Measurements from ENCODE around the gene TTL. TPM values are rescaled to one million over a fixed set of nuclear protein-coding genes. Genes with fewer than 3 reads are reported as not detected.
"Not testable (repeated sequence)": the region's sequence is repeated elsewhere in the genome, so short reads cannot be mapped to it uniquely, and the experiment has no call there.

Gene TTL
- 1.3 TPM for polyA plus RNA-seq

- peaks cover 2% of the 10 kb centered on the region for H3K36me3 Mint-ChIP-seq
- no peaks in the 10 kb centered on the region for H3K9me3 Mint-ChIP-seq
- peak within 1 kb of the TSS; percentile 97 to 99 (median 98) for H3K4me3 Mint-ChIP-seq
- peak within 1 kb of the TSS; percentile 89 to 99 (median 98) for H3K27ac Mint-ChIP-seq
- peaks cover 2% of the 10 kb centered on the region for H3K27me3 Mint-ChIP-seq
- peaks cover 12 to 23% (median 22%) of the 10 kb centered on the region in 3 donors for H3K4me1 Mint-ChIP-seq
Observed at GRCh38 chr2:112481528-112482233, at the start of gene TTL. TSS of gene TTL (plus strand) at chr2:112482156. CDS start at chr2:112482345, 189 bp downstream.

GRCh38 chr2:112432390-112432734 lies 49.6 kb upstream of the TTL start:
- Mint-ChIP-seq H3K27ac (peak overlapping the region in 1 of 3 donors; percentile 75), H3K4me3 (peak overlapping the region; percentile 79 to 90 (median 86)), H3K4me1 (peaks cover 6 to 11% (median 7%) of the 10 kb centered on the region in 3 donors)
- not testable (repeated sequence) for H3K9me3 Mint-ChIP-seq, H3K27me3 Mint-ChIP-seq, H3K36me3 Mint-ChIP-seq

DNA sequence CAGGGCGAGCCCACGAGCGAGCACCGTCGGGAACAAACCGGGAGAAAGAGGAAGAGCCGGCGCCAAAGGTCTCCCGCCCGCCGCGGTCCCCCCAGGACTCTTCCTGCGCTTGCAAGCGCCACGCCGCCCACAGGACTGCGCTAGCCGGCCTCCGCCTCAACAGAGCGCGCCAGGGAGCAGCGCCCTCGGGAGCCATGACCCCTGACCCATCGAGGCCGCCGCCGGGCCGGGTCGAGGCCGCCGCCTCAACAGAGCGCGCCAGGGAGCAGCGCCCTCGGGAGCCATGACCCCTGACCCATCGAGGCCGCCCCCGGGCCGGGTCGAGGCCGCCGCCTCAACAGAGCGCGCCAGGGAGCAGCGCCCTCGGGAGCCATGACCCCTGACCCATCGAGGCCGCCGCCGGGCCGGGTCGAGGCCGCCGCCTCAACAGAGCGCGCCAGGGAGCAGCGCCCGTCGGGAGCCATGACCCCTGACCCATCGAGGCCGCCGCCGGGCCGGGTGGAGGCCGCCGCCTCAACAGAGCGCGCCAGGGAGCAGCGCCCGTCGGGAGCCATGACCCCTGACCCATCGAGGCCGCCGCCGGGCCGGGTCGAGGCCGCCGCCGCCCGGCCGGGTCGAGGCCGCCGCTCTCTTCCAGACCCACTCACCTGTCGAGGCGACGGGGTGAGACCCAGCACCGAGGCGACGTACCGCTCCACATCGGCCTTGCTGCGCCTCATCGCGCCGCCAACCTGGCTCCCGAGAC lies 49.0 kb upstream of the TTL start:
- not testable (repeated sequence) for H3K36me3 Mint-ChIP-seq, H3K27me3 Mint-ChIP-seq, H3K9me3 Mint-ChIP-seq
- H3K27ac Mint-ChIP-seq: peak overlapping the region in 2 of 3 donors; percentile 73 to 75
- peaks cover 6 to 11% (median 7%) of the 10 kb centered on the region in 3 donors for H3K4me1 Mint-ChIP-seq
- H3K4me3 Mint-ChIP-seq: peak overlapping the region; percentile 79 to 90 (median 86)

DNA sequence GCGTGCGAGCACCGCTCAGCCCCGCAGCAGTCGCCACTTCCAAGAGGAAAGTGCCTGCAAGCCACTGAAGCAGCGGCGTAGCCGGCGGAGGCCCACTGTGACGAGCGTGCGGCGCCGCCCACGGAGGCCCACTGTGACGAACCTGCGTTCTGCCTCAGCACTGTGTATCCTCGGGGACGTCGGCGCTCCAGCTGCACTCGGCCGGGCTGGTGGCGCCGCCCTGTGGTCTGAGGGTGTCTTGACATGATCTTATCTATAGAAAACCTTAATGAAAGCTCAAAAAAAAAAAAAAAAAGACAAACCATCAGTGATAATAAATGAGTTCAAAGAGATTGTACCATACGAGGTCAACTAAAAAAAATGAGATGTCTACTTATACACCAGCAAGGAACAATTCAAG lies 48.5 kb upstream of the TTL start, which contains the start of gene RGPD8:
Gene RGPD8 (minus strand): TSS at position 166 of the 400 bp plus-strand sequence. CDS start 192 bp downstream, outside the sequence.
- Mint-ChIP-seq H3K4me3 (peak within 1 kb of the TSS; percentile 79 to 90 (median 86)), H3K27ac (peak within 1 kb of the TSS; percentile 3 to 75 (median 73)), H3K27me3 (peaks cover 14% of the 10 kb centered on the region), H3K4me1 (peaks cover 6 to 11% (median 7%) of the 10 kb centered on the region in 3 donors)
- not testable (repeated sequence) for H3K9me3 Mint-ChIP-seq, H3K36me3 Mint-ChIP-seq

DNA sequence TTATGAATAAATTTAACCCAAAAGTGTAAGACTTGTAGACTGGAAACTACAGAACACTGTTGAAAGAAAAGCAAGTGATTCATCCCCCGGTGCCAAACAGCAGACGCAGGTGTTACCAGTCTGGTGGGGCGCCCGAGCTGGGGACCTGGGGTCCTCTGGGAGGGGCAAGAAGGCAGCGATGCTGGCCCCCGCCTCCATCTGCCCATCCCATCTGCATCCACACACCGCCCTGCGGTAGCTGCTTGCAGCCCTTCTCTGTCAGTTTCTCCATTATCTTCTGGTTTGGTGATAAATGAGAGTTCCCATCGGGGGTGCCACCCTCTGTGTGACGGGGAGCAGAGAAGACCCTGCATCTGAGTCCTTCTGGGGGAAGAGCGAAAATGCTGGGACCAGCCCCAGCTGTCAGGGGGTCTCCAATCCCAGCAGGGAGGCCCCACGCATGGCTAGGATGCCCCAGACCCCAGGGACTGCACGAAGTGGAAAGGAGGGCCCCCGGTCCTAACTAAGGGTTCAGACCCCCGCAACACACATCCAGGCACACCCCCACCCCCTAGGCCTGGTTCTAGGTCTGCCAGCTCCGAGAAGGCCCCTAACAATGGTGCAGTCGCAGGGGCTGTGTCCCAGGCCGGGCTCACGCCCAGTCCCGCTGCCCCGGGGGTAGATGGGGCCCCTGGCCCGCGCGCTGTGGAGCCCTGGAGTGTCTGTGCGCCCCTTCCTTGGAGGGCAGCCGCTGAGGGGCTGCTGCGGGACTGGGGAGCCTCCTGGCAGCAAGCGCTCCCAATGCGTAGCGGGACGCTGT lies 47.8 kb upstream of the TTL start:
- Mint-ChIP-seq H3K4me1 (peaks cover 6 to 11% (median 7%) of the 10 kb centered on the region in 3 donors), H3K27me3 (peaks cover 17% of the 10 kb centered on the region), H3K27ac (peak overlapping the region in 1 of 3 donors; percentile 3), H3K9me3 (no peaks in the 10 kb centered on the region), H3K4me3 (peak overlapping the region in 1 of 4 donors; percentile 72), H3K36me3 (peaks cover 5% of the 10 kb centered on the region)

DNA sequence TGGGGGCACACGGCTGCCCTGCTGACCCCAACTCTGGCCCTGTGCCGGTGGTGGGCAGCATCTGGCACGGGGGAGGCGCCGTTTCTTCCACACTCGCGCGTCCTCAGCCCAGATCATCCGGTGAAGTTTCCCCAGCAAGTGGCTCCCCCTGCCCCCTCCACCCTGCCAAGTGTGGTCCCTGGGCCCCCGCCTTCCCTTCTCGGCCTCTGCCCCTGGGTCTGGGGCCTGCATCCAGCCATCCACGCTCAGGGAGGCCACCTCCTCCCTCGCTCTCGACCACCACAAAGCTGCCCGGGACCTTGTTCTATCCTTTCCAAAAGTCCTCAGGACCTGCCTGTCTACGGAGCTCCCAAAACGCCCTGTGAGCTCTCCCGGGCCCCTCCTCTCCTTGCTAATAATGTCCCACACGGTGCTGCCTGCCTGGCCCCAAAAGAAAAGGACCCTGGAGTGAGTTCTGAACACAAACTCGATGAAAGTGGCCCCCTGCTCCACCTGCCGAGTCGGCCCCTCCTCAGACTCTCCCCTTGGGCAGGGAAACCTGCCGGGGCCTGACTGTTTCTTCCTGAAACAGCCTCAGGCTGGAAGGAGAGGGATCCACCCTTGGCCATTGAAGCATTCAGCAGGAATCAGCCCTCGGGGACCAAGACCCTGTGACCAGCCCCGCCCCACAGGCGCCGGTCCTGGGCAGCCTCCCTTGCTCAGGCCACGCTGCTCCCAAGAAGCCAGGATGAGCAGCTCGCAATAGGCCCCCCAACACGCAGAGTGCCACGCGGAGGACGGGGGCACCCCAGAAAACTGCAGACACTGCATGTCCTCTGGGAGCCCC lies 46.9 kb upstream of the TTL start:
- not testable (repeated sequence) for H3K4me3 Mint-ChIP-seq, H3K27ac Mint-ChIP-seq, H3K9me3 Mint-ChIP-seq, H3K36me3 Mint-ChIP-seq
- H3K27me3 Mint-ChIP-seq: peaks cover 20% of the 10 kb centered on the region
- peaks cover 6 to 11% (median 7%) of the 10 kb centered on the region in 3 donors for H3K4me1 Mint-ChIP-seq

DNA sequence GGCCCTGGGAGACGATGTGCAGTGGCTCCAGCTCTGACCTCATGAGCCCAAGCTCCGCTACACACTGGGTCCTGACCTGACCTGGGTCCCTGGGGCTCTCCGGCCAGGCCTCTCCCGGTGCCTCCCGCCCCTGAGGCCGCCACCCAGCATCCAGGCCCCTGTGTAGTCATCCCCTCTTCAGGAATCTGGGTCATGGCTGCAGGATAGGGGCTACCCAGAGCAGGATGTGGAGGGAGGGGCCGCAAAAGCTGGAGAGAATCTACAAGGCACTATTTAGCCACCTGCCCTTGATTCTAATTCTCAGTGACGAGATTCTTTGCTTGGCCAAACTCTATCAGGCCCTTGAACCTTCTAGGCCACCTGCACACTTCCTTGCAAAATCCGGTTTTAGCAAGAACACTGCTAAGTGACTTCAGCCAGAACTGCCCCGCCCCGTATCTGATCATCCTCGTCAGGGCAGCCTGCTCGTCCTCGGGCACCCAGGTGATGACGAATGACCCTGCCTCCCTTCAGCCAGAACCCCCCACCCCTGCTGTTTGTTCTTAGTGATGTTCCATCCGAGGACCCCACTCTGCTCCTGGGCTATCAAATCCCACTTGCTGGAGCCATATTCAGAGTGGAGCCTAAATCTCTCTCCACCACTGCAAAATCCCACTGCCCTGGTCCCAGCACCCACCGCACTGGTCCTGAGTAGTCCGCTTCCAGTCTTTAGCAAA lies 46.1 kb upstream of the TTL start:
- H3K36me3 Mint-ChIP-seq, H3K4me3 Mint-ChIP-seq, H3K9me3 Mint-ChIP-seq: not testable (repeated sequence)
- peaks cover 4 to 11% (median 7%) of the 10 kb centered on the region in 3 donors for H3K4me1 Mint-ChIP-seq
- H3K27me3 Mint-ChIP-seq: peaks cover 21% of the 10 kb centered on the region
- peak overlapping the region in 1 of 3 donors; percentile 50 for H3K27ac Mint-ChIP-seq

GRCh38 chr2:112436993-112437392 lies 45.0 kb upstream of the TTL start:
- H3K27me3 Mint-ChIP-seq: peaks cover 21% of the 10 kb centered on the region
- H3K4me1 Mint-ChIP-seq, H3K36me3 Mint-ChIP-seq, H3K27ac Mint-ChIP-seq, H3K9me3 Mint-ChIP-seq, H3K4me3 Mint-ChIP-seq: not testable (repeated sequence)

DNA sequence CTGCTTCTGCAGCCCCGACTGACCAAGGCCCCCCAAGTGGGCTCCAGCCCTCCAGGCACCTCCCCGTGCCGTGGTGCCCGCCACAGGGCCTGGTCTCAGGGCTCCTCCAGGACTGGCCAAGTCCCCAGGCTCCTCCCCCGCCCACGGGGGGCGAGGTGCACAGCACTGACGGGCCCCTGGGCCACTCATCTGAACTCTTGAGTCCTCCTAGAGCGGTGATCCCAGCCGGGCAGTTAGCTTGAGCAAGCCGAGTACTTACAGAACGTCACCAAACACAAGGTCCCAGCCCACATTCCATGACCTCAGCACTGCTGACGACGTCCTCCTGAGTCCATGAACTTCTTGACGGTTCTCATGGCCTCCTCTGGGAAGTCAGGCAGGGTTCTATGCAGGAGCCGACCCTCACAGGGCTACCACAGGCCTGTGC lies 44.5 kb upstream of the TTL start:
- peaks cover 21% of the 10 kb centered on the region for H3K27me3 Mint-ChIP-seq
- H3K27ac Mint-ChIP-seq, H3K9me3 Mint-ChIP-seq, H3K4me3 Mint-ChIP-seq, H3K4me1 Mint-ChIP-seq, H3K36me3 Mint-ChIP-seq: not testable (repeated sequence)

- not testable (repeated sequence) for H3K36me3 Mint-ChIP-seq, H3K4me1 Mint-ChIP-seq, H3K4me3 Mint-ChIP-seq, H3K9me3 Mint-ChIP-seq, H3K27ac Mint-ChIP-seq
- peaks cover 19% of the 10 kb centered on the region for H3K27me3 Mint-ChIP-seq
Observed at GRCh38 chr2:112438603-112439261, 43.2 kb upstream of the TTL start.

- H3K4me1 Mint-ChIP-seq, H3K36me3 Mint-ChIP-seq: not testable (repeated sequence)
Observed at GRCh38 chr2:112444256-112444655, 37.7 kb upstream of the TTL start.

DNA sequence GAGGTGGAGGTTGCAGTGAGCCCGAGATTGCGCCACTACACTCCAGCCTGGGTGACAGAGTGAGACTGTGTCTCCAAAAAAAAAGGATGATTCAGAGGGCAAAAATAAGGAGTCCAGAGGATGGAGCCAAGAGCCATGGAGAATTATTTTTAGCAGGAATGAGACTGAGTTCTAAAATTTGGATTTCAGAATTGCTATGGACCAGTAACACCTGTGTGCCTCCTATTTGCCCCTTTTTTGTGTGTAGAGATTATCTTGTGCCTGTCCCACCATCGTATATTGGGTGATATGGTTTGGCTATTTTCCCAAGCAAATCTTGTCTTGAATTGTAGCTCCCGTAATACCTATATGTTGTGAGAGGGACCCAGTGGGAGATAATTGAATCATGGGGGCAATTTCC lies 32.1 kb upstream of the TTL start:
- Mint-ChIP-seq H3K27me3 (no peaks in the 10 kb centered on the region), H3K4me1 (no peaks in the 10 kb centered on the region), H3K27ac (no peak overlapping the region), H3K4me3 (no peak overlapping the region), H3K9me3 (peaks cover 0 to 4% (median 4%) of the 10 kb centered on the region in 3 donors), H3K36me3 (no peaks in the 10 kb centered on the region)

More at GRCh38 chr2:112444256-112444655, 37.7 kb upstream of the TTL start:
- H3K27ac Mint-ChIP-seq, H3K4me3 Mint-ChIP-seq, H3K9me3 Mint-ChIP-seq, H3K27me3 Mint-ChIP-seq: not testable (repeated sequence)

- Mint-ChIP-seq H3K36me3 (peaks cover 3% of the 10 kb centered on the region), H3K27ac (no peak overlapping the region), H3K4me1 (no peaks in the 10 kb centered on the region), H3K9me3 (peaks cover 0 to 4% (median 4%) of the 10 kb centered on the region in 3 donors), H3K4me3 (no peak overlapping the region), H3K27me3 (peaks cover 3% of the 10 kb centered on the region)
Observed at GRCh38 chr2:112451317-112451716, 30.6 kb upstream of the TTL start.

Measured in IgD-negative memory B cell (primary cell).